PC-3 (cell line): ENCODE data around the gene TAF1B. TPM values are rescaled to one million over a fixed set of nuclear protein-coding genes. Genes with fewer than 3 reads are reported as not detected.

Experiments used
- ATAC-seq: fragments of 200-7000 bp; cut with Tn5 transposase; 2 replicates; pipeline ENCODE4 v1.9.1; 2020; ENCODE audit warnings: mild to moderate bottlenecking, moderate library complexity
- BruUV-seq: library from RNA; stranded (reverse); fragments of 400-500 nt; replicated peaks from 2 replicates; lab custom pipeline; 2021; lab: Mats Ljungman, UMichigan
- CTCF ChIA-PET: fragments of 300-600 bp; sonication (Branson Sonifier 250); formaldehyde crosslinking; loops from one replicate; lab custom pipeline; 2022; ENCODE audit warnings: antibody characterized with exemption; lab: Charles Lee
- POLR2A ChIA-PET: fragments of 300-600 bp; sonication (Branson Sonifier 250); formaldehyde crosslinking; loops from one replicate; lab custom pipeline; 2022; ENCODE audit warnings: antibody characterized with exemption; ENCODE audit not compliant: unreplicated experiment; lab: Charles Lee
- DNase-seq: peaks from one replicate; pipeline ENCODE4 v3.0.0-alpha.2; 2015
- H2AFZ ChIP-seq: fragments of 300-600 bp; sonication (generic); 2 replicates; pipeline ENCODE4 v1.6.0; 2016; ENCODE audit warnings: antibody characterized with exemption, low read length
- H3F3A ChIP-seq: fragments of 300-600 bp; sonication (generic); one replicate; pipeline ENCODE4 v1.6.0; 2017; ENCODE audit warnings: antibody characterized with exemption, low read length, control low read depth, mild to moderate bottlenecking; ENCODE audit not compliant: unreplicated experiment
- H3K27ac ChIP-seq: fragments of 300-600 bp; sonication (generic); 2 replicates; pipeline ENCODE4 v1.5.1; 2016; ENCODE audit warnings: mild to moderate bottlenecking, low read length
- H3K27me3 ChIP-seq: fragments of 300-600 bp; sonication (generic); 2 replicates; pipeline ENCODE4 v1.6.1; 2016; ENCODE audit warnings: low read length, mixed read lengths
- H3K36me3 ChIP-seq: fragments of 300-600 bp; sonication (generic); 2 replicates; pipeline ENCODE4 v1.6.1; 2016; ENCODE audit warnings: low read depth, mixed run types, low read length, mixed read lengths
- H3K4me1 ChIP-seq: fragments of 300-600 bp; sonication (generic); 2 replicates; pipeline ENCODE4 v1.5.1; 2016; ENCODE audit warnings: low read length; ENCODE audit not compliant: insufficient read depth
- H3K4me2 ChIP-seq: fragments of 300-600 bp; sonication (generic); 2 replicates; pipeline ENCODE4 v1.6.0; 2016; ENCODE audit warnings: low read length
- H3K4me3 ChIP-seq: fragments of 300-600 bp; sonication (generic); 2 replicates; pipeline ENCODE4 v1.5.1; 2016; ENCODE audit warnings: mild to moderate bottlenecking, low read length, mixed read lengths
- H3K79me2 ChIP-seq: fragments of 300-600 bp; sonication (generic); 2 replicates; pipeline ENCODE4 v1.6.1; 2017; ENCODE audit warnings: low read length, mixed read lengths
- H3K9ac ChIP-seq: fragments of 300-600 bp; sonication (generic); 2 replicates; pipeline ENCODE4 v1.6.0; 2016; ENCODE audit warnings: mild to moderate bottlenecking, low read length
- H3K9me2 ChIP-seq: fragments of 300-600 bp; sonication (generic); replicated peaks from 2 replicates; pipeline ENCODE4 v1.6.1; 2016; ENCODE audit warnings: mixed run types, low read length, mixed read lengths
- H3K9me3 ChIP-seq: fragments of 300-600 bp; sonication (generic); 2 replicates; pipeline ENCODE4 v1.6.1; 2016; ENCODE audit warnings: low read length, mixed read lengths
- H4K20me1 ChIP-seq: fragments of 300-600 bp; sonication (generic); 2 replicates; pipeline ENCODE4 v1.6.1; 2016; ENCODE audit warnings: low read length, mixed read lengths
- EZH2 ChIP-seq: fragments of 300-600 bp; sonication (generic); IDR thresholded peaks from one replicate; pipeline ENCODE4 v1.6.1; 2017; ENCODE audit warnings: antibody characterized with exemption, mild to moderate bottlenecking, low read length; ENCODE audit not compliant: unreplicated experiment
- EZH2phosphoT487 ChIP-seq: fragments of 300-600 bp; sonication (generic); IDR thresholded peaks from 2 replicates; pipeline ENCODE4 v1.6.1; 2018; ENCODE audit warnings: mild to moderate bottlenecking, antibody characterized with exemption, low read length, borderline replicate concordance
- intact Hi-C: fragments of 100-400 bp; cut with micrococcal nuclease; formaldehyde crosslinking; loops from 2 replicates; pipeline ENCODE4 v1.9.0; 2023
- total RNA-seq: library from RNA; depleted of rRNA; stranded (reverse); fragments of >200 nt; gene quantifications from 2 replicates; pipeline ENCODE4 v1.2.3, GENCODE V29; 2014
- TF ChIP-seq, protein P1 (sequence below): fragments of 300-600 bp; sonication (generic); conservative IDR thresholded peaks from 2 replicates; pipeline ENCODE4 v1.5.1; 2017; ENCODE audit warnings: antibody characterized with exemption, low read depth, mild to moderate bottlenecking, low read length

Gene TAF1B
- total RNA-seq, 1 experiment from 2014 or later = 39.5 TPM

DNA sequence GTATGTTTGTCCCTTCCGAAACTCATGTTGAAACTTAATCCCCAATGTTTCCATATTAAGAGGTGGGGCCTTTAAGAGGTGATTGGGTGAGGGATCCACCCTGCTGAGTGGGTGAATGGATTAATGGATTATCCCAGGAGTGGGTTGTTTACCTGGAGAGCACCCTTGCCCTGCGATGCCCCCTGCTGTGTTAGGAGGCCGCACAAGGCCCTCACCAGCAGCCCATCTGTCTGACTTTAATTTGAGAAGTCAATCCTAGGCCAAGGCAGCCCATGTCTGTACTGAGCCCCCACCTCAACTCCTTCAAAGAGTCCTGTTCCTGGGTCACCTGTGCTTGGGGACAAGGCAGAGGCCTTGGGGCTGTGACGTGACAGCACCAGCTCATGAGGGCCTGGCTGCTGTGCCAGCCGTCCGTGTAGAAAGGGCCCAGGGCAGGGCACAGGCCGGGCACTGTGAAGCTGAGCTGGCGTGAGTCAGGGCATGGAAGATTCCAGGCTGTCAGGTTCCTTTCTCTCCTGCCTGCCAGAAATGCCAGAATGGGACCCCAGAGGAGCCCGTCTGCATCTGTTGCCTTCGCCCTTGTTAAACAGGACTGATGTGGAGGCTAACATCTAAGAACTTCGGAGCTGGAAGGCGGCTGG lies 21.3 kb upstream of the TAF1B start:
- BruUV-seq = no TSS peak
- ATAC-seq = no peak
- CTCF ChIA-PET = no interaction called here

DNA sequence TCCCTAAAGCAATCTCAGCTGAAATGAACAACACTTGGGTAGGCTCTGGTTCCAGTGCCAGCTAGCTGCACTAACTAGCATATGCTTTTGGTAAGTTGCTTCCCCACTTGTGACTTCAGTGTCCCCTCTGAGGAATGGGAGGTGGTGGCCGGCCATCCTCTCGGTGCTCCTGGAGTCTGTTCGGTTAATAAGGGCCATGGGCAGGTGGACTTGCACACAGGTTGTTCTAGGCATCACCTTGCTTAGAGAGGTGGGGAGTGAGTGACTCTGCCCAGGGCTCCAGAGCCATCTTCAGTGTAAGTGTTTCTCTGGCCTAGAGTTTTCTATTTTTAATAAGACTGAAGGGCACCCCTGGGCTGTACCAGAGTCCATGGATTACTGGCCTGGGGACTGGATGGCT lies 18.8 kb upstream of the TAF1B start:
- Histone ChIP-seq H3K36me3 (no peaks in the 10 kb centered on the region), H3K27ac (no peak overlapping the region), H3K9ac (no peak overlapping the region), H2AFZ (no peak overlapping the region), H3K9me3 (no peaks in the 10 kb centered on the region), H3K79me2 (no peaks in the 10 kb centered on the region), H3F3A (no peaks in the 10 kb centered on the region), H3K4me1 (peaks cover 11% of the 10 kb centered on the region), H4K20me1 (no peaks in the 10 kb centered on the region), H3K4me3 (no peak overlapping the region), H3K4me2 (no peak overlapping the region), H3K27me3 (no peaks in the 10 kb centered on the region), H3K9me2 (no peaks in the 10 kb centered on the region)
- CTCF ChIA-PET = no interaction called here
- TF ChIP-seq EZH2phosphoT487 (no peak), EZH2 (no peak)
- TF ChIP-seq, protein P1, sequence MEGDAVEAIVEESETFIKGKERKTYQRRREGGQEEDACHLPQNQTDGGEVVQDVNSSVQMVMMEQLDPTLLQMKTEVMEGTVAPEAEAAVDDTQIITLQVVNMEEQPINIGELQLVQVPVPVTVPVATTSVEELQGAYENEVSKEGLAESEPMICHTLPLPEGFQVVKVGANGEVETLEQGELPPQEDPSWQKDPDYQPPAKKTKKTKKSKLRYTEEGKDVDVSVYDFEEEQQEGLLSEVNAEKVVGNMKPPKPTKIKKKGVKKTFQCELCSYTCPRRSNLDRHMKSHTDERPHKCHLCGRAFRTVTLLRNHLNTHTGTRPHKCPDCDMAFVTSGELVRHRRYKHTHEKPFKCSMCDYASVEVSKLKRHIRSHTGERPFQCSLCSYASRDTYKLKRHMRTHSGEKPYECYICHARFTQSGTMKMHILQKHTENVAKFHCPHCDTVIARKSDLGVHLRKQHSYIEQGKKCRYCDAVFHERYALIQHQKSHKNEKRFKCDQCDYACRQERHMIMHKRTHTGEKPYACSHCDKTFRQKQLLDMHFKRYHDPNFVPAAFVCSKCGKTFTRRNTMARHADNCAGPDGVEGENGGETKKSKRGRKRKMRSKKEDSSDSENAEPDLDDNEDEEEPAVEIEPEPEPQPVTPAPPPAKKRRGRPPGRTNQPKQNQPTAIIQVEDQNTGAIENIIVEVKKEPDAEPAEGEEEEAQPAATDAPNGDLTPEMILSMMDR = no peak
- DNase-seq (no peak), ATAC-seq (no peak)
- no TSS peak for BruUV-seq
- POLR2A ChIA-PET = no interaction called here
- intact Hi-C loops = no loop called here

More for the DNA sequence above, 21.3 kb upstream of the TAF1B start:
- Histone ChIP-seq H3K9me3 (no peaks in the 10 kb centered on the region), H3K4me2 (no peak overlapping the region), H3K4me3 (no peak overlapping the region), H4K20me1 (no peaks in the 10 kb centered on the region), H3K9me2 (no peaks in the 10 kb centered on the region), H3K36me3 (no peaks in the 10 kb centered on the region), H2AFZ (no peak overlapping the region), H3K9ac (no peak overlapping the region), H3K27me3 (no peaks in the 10 kb centered on the region), H3K79me2 (no peaks in the 10 kb centered on the region), H3K27ac (no peak overlapping the region), H3F3A (no peaks in the 10 kb centered on the region), H3K4me1 (peaks cover 17% of the 10 kb centered on the region)
- intact Hi-C loops = no loop called here
- POLR2A ChIA-PET = no interaction called here
- no peak for DNase-seq
- no peak for TF ChIP-seq EZH2phosphoT487
- no peak for TF ChIP-seq EZH2
- TF ChIP-seq, protein P1 = no peak

DNA sequence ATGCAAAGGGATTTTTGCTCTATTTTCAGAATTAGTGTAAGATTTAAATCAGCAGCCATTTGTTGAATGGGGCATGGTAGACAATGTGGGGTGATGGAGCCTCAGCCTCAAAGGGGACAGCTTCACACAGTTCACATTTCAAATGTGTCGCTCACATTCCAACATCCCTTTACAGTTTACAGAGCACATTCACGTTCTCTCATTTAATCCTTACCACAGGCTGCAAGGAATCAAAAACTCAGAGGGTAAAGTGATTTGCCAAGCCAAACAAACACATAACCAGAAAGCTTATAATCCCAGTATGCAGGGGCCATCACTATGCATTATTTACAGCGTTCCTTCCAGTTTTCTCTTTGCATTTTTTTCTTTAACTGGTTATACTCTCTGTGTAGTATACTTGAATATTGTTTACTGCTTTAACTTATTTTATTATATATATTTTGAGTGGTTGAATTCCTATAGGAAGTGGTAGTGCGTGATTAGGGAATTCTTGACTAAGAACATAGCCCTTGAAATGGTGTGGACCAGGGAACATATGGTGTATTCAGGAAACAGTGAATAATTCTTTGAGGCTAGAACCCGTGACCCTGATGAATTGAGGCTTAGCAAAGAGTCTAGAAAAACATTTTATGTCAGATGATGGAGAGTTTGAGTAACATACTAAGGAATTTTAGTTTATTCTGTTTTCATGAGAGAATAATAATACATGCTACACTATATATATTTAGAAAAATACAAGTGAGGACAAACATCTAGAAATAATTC lies 18.1 kb upstream of the TAF1B start:
- H3K9ac ChIP-seq = no peak overlapping the region
- CTCF ChIA-PET = no interaction called here

More for the DNA sequence above, 18.1 kb upstream of the TAF1B start:
- DNase-seq (no peak), ATAC-seq (no peak)
- TF ChIP-seq EZH2 = no peak
- TF ChIP-seq, protein P1 = no peak
- no peak for TF ChIP-seq EZH2phosphoT487
- Histone ChIP-seq H3K4me2 (no peak overlapping the region), H3K4me3 (no peak overlapping the region), H3F3A (no peaks in the 10 kb centered on the region), H3K27me3 (no peaks in the 10 kb centered on the region), H2AFZ (no peak overlapping the region), H3K9me3 (no peaks in the 10 kb centered on the region), H3K36me3 (no peaks in the 10 kb centered on the region), H3K9me2 (no peaks in the 10 kb centered on the region), H3K4me1 (peaks cover 4% of the 10 kb centered on the region; the same call in 1 of the 2 replicates), H3K79me2 (no peaks in the 10 kb centered on the region), H4K20me1 (no peaks in the 10 kb centered on the region), H3K27ac (no peak overlapping the region)
- no TSS peak for BruUV-seq
- intact Hi-C loops = no loop called here
- POLR2A ChIA-PET = no interaction called here
